NCI-H2227 (cell line): ENCODE data around the gene TBC1D26.
"Not testable (repeated sequence)": the region's sequence is repeated elsewhere in the genome, so short reads cannot be mapped to it uniquely, and the experiment has no call there.

Source experiments
- DNase-seq: peaks from one replicate; lab custom pipeline; 2025; ENCODE audit not compliant: unreplicated experiment; lab: John Stamatoyannopoulos, UW

The TBC1D26 gene

GRCh38 chr17:15731900-15732299, at the start of gene TBC1D26:
TSS of gene TBC1D26 (plus strand) at chr17:15732283. CDS start at chr17:15735349, 3,066 bp downstream.
- DNase-seq: not testable (repeated sequence)

- not testable (repeated sequence) for DNase-seq
Observed at GRCh38 chr17:15683135-15683534, 48.9 kb upstream of the TBC1D26 start.

- peak; percentile 67 for DNase-seq
Observed at GRCh38 chr17:15683824-15684478, 48.1 kb upstream of the TBC1D26 start, which contains the start of gene TRIM16. TSS of gene TRIM16 (minus strand) at chr17:15684311. CDS start at chr17:15651609, 32,702 bp downstream.

GRCh38 chr17:15687494-15687893, 44.6 kb upstream of the TBC1D26 start:
- DNase-seq: not testable (repeated sequence)

GRCh38 chr17:15698967-15699366, 33.1 kb upstream of the TBC1D26 start:
- DNase-seq: not testable (repeated sequence)

- peak; percentile 98 for DNase-seq
Observed at GRCh38 chr17:15699413-15699924, 32.6 kb upstream of the TBC1D26 start, which contains the start of gene ZNF286A. TSS of gene ZNF286A (plus strand) at chr17:15699752. CDS start at chr17:15700330, 578 bp downstream.

- not testable (repeated sequence) for DNase-seq
Observed at GRCh38 chr17:15699937-15700336, 32.1 kb upstream of the TBC1D26 start.

GRCh38 chr17:15704239-15704638, 27.8 kb upstream of the TBC1D26 start:
- DNase-seq: not testable (repeated sequence)

GRCh38 chr17:15704813-15705212, 27.3 kb upstream of the TBC1D26 start:
- DNase-seq: not testable (repeated sequence)

GRCh38 chr17:15708879-15709278, 23.2 kb upstream of the TBC1D26 start:
- not testable (repeated sequence) for DNase-seq

GRCh38 chr17:15716601-15717563, 15.2 kb upstream of the TBC1D26 start:
- DNase-seq: not testable (repeated sequence)

- not testable (repeated sequence) for DNase-seq
Observed at GRCh38 chr17:15730535-15730934, 1.5 kb upstream of the TBC1D26 start.

- DNase-seq: not testable (repeated sequence)
Observed at GRCh38 chr17:15733174-15733789, 1.2 kb downstream of the TBC1D26 start.

- DNase-seq: not testable (repeated sequence)
Observed at GRCh38 chr17:15736578-15736977, 4.5 kb downstream of the TBC1D26 start.

- no peak for DNase-seq
Observed at GRCh38 chr17:15738066-15738465, 6.0 kb downstream of the TBC1D26 start.

- not testable (repeated sequence) for DNase-seq
Observed at GRCh38 chr17:15739259-15739658, 7.2 kb downstream of the TBC1D26 start.

- not testable (repeated sequence) for DNase-seq
Observed at GRCh38 chr17:15740041-15740440, 8.0 kb downstream of the TBC1D26 start.

- no peak for DNase-seq
Observed at GRCh38 chr17:15740570-15741120, 8.6 kb downstream of the TBC1D26 start.

GRCh38 chr17:15741624-15742023, 9.5 kb downstream of the TBC1D26 start:
- DNase-seq: no peak

GRCh38 chr17:15742051-15742795, 10.1 kb downstream of the TBC1D26 start:
- DNase-seq: no peak
